KG1 (cell line): ENCODE measurements around the gene PCDH12.

Experiments
- DNase-seq: peaks from one replicate; lab custom pipeline; 2025; lab: John Stamatoyannopoulos, UW

PCDH12 gene

GRCh38 chr5:141908796-141909195 lies 49.2 kb downstream of the PCDH12 start:
- DNase-seq, result no peak

GRCh38 chr5:141906972-141907371 lies 51.0 kb downstream of the PCDH12 start:
- DNase-seq, result no peak

- DNase-seq, result no peak
These were observed 51.5 kb downstream of the PCDH12 start for GRCh38 chr5:141906517-141906916.

- no peak for DNase-seq
These were observed 53.5 kb downstream of the PCDH12 start for GRCh38 chr5:141904551-141904950.

GRCh38 chr5:141903261-141903660 lies 54.7 kb downstream of the PCDH12 start:
- no peak for DNase-seq

GRCh38 chr5:141902015-141902814 lies 55.8 kb downstream of the PCDH12 start:
- no peak for DNase-seq

GRCh38 chr5:141898448-141899049 lies 59.5 kb downstream of the PCDH12 start:
- no peak for DNase-seq

- no peak for DNase-seq
These were observed 60.6 kb downstream of the PCDH12 start for GRCh38 chr5:141897425-141897824.
